Left ventricle myocardium inferior (tissue), 1 donor: ENCODE data around the gene PTS. TPM values are rescaled to one million over a fixed set of nuclear protein-coding genes. Genes with fewer than 3 reads are reported as not detected.

Experiments used
- DNase-seq: peaks from one replicate; pipeline ENCODE4 v3.0.0-alpha.2; 2020
- H3K27ac ChIP-seq: fragments of 200-600 bp; replicated peaks from 2 replicates; pipeline ENCODE4 v1.8.0; 2021
- H3K27me3 ChIP-seq: fragments of 200-600 bp; 2 replicates; pipeline ENCODE4 v1.8.0; 2021; ENCODE audit warnings: low read depth
- H3K36me3 ChIP-seq: fragments of 200-600 bp; 2 replicates; pipeline ENCODE4 v1.8.0; 2021
- H3K4me1 ChIP-seq: fragments of 200-600 bp; 2 replicates; pipeline ENCODE4 v1.8.0; 2021
- H3K4me3 ChIP-seq: fragments of 200-600 bp; 2 replicates; pipeline ENCODE4 v1.8.0; 2021; ENCODE audit warnings: mild to moderate bottlenecking, moderate library complexity
- H3K9me3 ChIP-seq: fragments of 200-600 bp; replicated peaks from 2 replicates; pipeline ENCODE4 v1.8.0; 2021
- CTCF ChIP-seq: fragments of 200-600 bp; IDR thresholded peaks from 2 replicates; pipeline ENCODE4 v1.8.0; 2021; ENCODE audit warnings: antibody characterized with exemption, mild to moderate bottlenecking, borderline replicate concordance
- intact Hi-C: fragments of 100-400 bp; cut with micrococcal nuclease; formaldehyde crosslinking; loops from one replicate; pipeline ENCODE4 v1.11.0; 2022
- total RNA-seq: library from RNA; stranded (reverse); fragmentation: NEBNext Ultra II Directional; extraction: Animal tissue kit (Norgen Biotek cat#: 25700); gene quantifications from one replicate; pipeline ENCODE4 v1.2.1, GENCODE V29; 2021
- donor health status: DM: no; HTN: yes; CAD: no; lungs with severe emphysema.

Gene PTS
- total RNA-seq, 1 donor from 2014 or later, result 27.0 TPM

GRCh38 chr11:112200252-112200651, 26.0 kb upstream of the PTS start:
- H3K36me3 ChIP-seq, result peaks cover 47% of the 10 kb centered on the region
- no peak for TF ChIP-seq CTCF
- intact Hi-C loops, result no loop called here

GRCh38 chr11:112206071-112206470, 20.2 kb upstream of the PTS start:
- intact Hi-C loops, result no loop called here
- Histone ChIP-seq H3K36me3 (peaks cover 32% of the 10 kb centered on the region), H3K4me1 (no peaks in the 10 kb centered on the region), H3K27ac (no peak overlapping the region), H3K4me3 (no peak overlapping the region), H3K9me3 (no peaks in the 10 kb centered on the region), H3K27me3 (no peaks in the 10 kb centered on the region)
- no peak for DNase-seq
- no peak for TF ChIP-seq CTCF

More at GRCh38 chr11:112200252-112200651, 26.0 kb upstream of the PTS start:
- no peaks in the 10 kb centered on the region for H3K27me3 ChIP-seq
- no peak overlapping the region for H3K4me3 ChIP-seq
- no peak overlapping the region for H3K27ac ChIP-seq
- H3K9me3 ChIP-seq, result no peaks in the 10 kb centered on the region
- no peaks in the 10 kb centered on the region for H3K4me1 ChIP-seq
- DNase-seq, result no peak

GRCh38 chr11:112210890-112211289, 15.3 kb upstream of the PTS start:
- no peaks in the 10 kb centered on the region for H3K9me3 ChIP-seq
- TF ChIP-seq CTCF, result no peak
- H3K27ac ChIP-seq, result no peak overlapping the region
- peaks cover 9% of the 10 kb centered on the region for H3K36me3 ChIP-seq
- H3K27me3 ChIP-seq, result no peaks in the 10 kb centered on the region
- peaks cover 10% of the 10 kb centered on the region for H3K4me1 ChIP-seq
- DNase-seq, result no peak
- no peak overlapping the region for H3K4me3 ChIP-seq
- intact Hi-C loops, result no loop called here

- H3K9me3 ChIP-seq, result no peaks in the 10 kb centered on the region
- DNase-seq, result no peak
- no peak overlapping the region for H3K4me3 ChIP-seq
- H3K36me3 ChIP-seq, result peaks cover 9% of the 10 kb centered on the region
- no peak overlapping the region for H3K27ac ChIP-seq
- H3K4me1 ChIP-seq, result peaks cover 10% of the 10 kb centered on the region
- intact Hi-C loops, result no loop called here
- TF ChIP-seq CTCF, result no peak
- H3K27me3 ChIP-seq, result no peaks in the 10 kb centered on the region
These were observed 14.7 kb upstream of the PTS start for GRCh38 chr11:112211536-112211935.

GRCh38 chr11:112212290-112212689, 13.9 kb upstream of the PTS start:
- Histone ChIP-seq H3K27ac (no peak overlapping the region), H3K27me3 (no peaks in the 10 kb centered on the region), H3K4me1 (peaks cover 10% of the 10 kb centered on the region), H3K4me3 (no peak overlapping the region), H3K9me3 (no peaks in the 10 kb centered on the region), H3K36me3 (peaks cover 16% of the 10 kb centered on the region)
- intact Hi-C loops, result no loop called here
- no peak for TF ChIP-seq CTCF
- DNase-seq, result no peak

GRCh38 chr11:112212710-112213109, 13.5 kb upstream of the PTS start:
- Histone ChIP-seq H3K27ac (no peak overlapping the region), H3K4me3 (no peak overlapping the region), H3K27me3 (no peaks in the 10 kb centered on the region), H3K36me3 (peaks cover 20% of the 10 kb centered on the region), H3K4me1 (peaks cover 10% of the 10 kb centered on the region), H3K9me3 (no peaks in the 10 kb centered on the region)
- DNase-seq, result no peak
- intact Hi-C loops, result no loop called here
- no peak for TF ChIP-seq CTCF
